ENCODE results near the gene FRS2.

Gene FRS2

GRCh38 chr12:69480698-69481097, 10.5 kb downstream of the FRS2 start:
- ATAC-seq (ENCODE audit: low read depth) (no peak), DNase-seq (ENCODE audit: low spot score) (no peak)
- Histone ChIP-seq H3K36me3 (ENCODE audit: low read depth) (peaks cover 3% of the 10 kb centered on the region), H3K27me3 (ENCODE audit: insufficient read depth, poor library complexity, severe bottlenecking) (no peaks in the 10 kb centered on the region), H3K4me3 (ENCODE audit: severe bottlenecking) (no peak overlapping the region), H3K9me3 (ENCODE audit: severe bottlenecking) (no peaks in the 10 kb centered on the region), H3K27ac (ENCODE audit: poor library complexity, severe bottlenecking) (no peak overlapping the region), H3K4me1 (ENCODE audit: insufficient read depth, poor library complexity, severe bottlenecking) (peaks cover 10% of the 10 kb centered on the region)
- TF ChIP-seq, protein P1, sequence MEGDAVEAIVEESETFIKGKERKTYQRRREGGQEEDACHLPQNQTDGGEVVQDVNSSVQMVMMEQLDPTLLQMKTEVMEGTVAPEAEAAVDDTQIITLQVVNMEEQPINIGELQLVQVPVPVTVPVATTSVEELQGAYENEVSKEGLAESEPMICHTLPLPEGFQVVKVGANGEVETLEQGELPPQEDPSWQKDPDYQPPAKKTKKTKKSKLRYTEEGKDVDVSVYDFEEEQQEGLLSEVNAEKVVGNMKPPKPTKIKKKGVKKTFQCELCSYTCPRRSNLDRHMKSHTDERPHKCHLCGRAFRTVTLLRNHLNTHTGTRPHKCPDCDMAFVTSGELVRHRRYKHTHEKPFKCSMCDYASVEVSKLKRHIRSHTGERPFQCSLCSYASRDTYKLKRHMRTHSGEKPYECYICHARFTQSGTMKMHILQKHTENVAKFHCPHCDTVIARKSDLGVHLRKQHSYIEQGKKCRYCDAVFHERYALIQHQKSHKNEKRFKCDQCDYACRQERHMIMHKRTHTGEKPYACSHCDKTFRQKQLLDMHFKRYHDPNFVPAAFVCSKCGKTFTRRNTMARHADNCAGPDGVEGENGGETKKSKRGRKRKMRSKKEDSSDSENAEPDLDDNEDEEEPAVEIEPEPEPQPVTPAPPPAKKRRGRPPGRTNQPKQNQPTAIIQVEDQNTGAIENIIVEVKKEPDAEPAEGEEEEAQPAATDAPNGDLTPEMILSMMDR (IDR thresholded peaks at IDR 0.05; ENCODE audit: poor library complexity, severe bottlenecking) = no peak

- Histone ChIP-seq H3K36me3 (ENCODE audit: low read depth) (peaks cover 4% of the 10 kb centered on the region), H3K27me3 (ENCODE audit: insufficient read depth, poor library complexity, severe bottlenecking) (no peaks in the 10 kb centered on the region), H3K27ac (ENCODE audit: poor library complexity, severe bottlenecking) (no peak overlapping the region), H3K4me1 (ENCODE audit: insufficient read depth, poor library complexity, severe bottlenecking) (peaks cover 10% of the 10 kb centered on the region), H3K9me3 (ENCODE audit: severe bottlenecking) (no peaks in the 10 kb centered on the region), H3K4me3 (ENCODE audit: severe bottlenecking) (no peak overlapping the region)
- TF ChIP-seq, protein P1 (IDR thresholded peaks at IDR 0.05; ENCODE audit: poor library complexity, severe bottlenecking) = no peak
- DNase-seq (ENCODE audit: low spot score) (no peak), ATAC-seq (ENCODE audit: low read depth) (no peak)
Measured at GRCh38 chr12:69481133-69481532, 10.9 kb downstream of the FRS2 start.

GRCh38 chr12:69483700-69484099, 13.5 kb downstream of the FRS2 start:
- H3K27me3 ChIP-seq (ENCODE audit: insufficient read depth, poor library complexity, severe bottlenecking) = no peaks in the 10 kb centered on the region
- DNase-seq (ENCODE audit: low spot score) (no peak), ATAC-seq (ENCODE audit: low read depth) (no peak)
- peaks cover 14% of the 10 kb centered on the region for H3K9me3 ChIP-seq (ENCODE audit: severe bottlenecking)
- H3K4me3 ChIP-seq (ENCODE audit: severe bottlenecking) = no peak overlapping the region
- no peak overlapping the region for H3K27ac ChIP-seq (ENCODE audit: poor library complexity, severe bottlenecking)
- H3K4me1 ChIP-seq (ENCODE audit: insufficient read depth, poor library complexity, severe bottlenecking) = peaks cover 10% of the 10 kb centered on the region
- TF ChIP-seq, protein P1 (IDR thresholded peaks at IDR 0.05; ENCODE audit: poor library complexity, severe bottlenecking) = no peak
- peaks cover 24% of the 10 kb centered on the region for H3K36me3 ChIP-seq (ENCODE audit: low read depth)

DNA sequence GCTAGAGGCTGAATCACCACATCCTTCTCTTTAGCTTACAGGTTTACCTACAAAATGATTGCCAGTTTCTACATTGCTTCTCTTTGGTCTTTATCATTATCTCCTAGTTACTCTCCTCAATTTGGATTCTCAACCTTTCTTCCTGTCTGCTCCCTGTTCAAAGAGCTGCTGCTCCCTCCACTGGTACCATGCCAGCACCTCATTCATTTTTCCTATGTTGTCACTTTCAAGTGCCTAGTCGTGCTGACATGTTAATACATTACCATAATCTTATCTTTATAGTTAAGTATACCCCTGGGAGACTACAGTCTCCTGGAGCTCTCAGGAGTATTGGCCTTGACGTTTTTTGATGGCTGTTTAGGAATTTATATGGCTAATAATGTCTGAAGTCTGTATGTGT, 14.2 kb downstream of the FRS2 start:
- DNase-seq (ENCODE audit: low spot score) (no peak), ATAC-seq (ENCODE audit: low read depth) (no peak; the same call in 2 of the 3 replicates)
- H3K4me1 ChIP-seq (ENCODE audit: insufficient read depth, poor library complexity, severe bottlenecking) = peaks cover 10% of the 10 kb centered on the region
- no peaks in the 10 kb centered on the region for H3K27me3 ChIP-seq (ENCODE audit: insufficient read depth, poor library complexity, severe bottlenecking)
- H3K27ac ChIP-seq (ENCODE audit: poor library complexity, severe bottlenecking) = no peak overlapping the region
- H3K36me3 ChIP-seq (ENCODE audit: low read depth) = peaks cover 24% of the 10 kb centered on the region
- H3K9me3 ChIP-seq (ENCODE audit: severe bottlenecking) = peaks cover 14% of the 10 kb centered on the region
- TF ChIP-seq, protein P1 (IDR thresholded peaks at IDR 0.05; ENCODE audit: poor library complexity, severe bottlenecking) = no peak
- H3K4me3 ChIP-seq (ENCODE audit: severe bottlenecking) = no peak overlapping the region

DNA sequence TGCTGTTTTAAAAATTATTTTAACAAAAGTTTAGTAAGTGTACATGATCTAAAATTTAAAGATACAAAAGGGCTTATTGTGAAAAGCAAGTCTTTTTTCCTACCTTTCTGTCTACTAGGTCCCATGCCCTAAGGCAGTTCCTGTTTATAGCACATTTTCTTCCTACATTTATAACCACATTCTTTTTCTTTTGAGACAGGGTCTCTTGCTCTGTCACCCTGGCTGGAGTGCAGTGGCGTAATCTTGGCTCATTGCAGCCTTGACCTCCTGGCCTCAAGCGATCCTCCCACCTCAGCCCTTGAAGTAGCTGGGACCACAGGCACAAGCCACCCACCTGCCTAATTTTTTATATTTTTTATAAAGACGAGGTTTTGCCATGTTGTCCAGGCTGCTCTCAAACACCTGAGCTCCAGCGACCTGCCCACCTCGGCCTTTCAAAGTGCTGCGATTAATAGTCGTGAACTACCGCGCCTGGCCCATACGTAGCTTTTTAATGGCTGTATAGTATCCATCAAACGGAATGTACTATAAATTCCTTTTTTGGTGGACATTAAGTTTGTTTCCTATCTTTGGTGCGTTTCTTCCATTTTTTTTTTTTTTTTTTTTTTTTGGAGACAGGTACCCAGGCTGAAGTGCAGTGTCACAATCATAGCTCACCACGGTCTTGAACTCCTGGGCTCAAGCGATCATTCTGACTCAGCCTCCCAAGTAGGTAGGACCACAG, 20.9 kb downstream of the FRS2 start:
- TF ChIP-seq, protein P1 (IDR thresholded peaks at IDR 0.05; ENCODE audit: poor library complexity, severe bottlenecking) = no peak
- Histone ChIP-seq H3K36me3 (ENCODE audit: low read depth) (peaks cover 31% of the 10 kb centered on the region), H3K27me3 (ENCODE audit: insufficient read depth, poor library complexity, severe bottlenecking) (no peaks in the 10 kb centered on the region), H3K4me3 (ENCODE audit: severe bottlenecking) (no peak overlapping the region), H3K4me1 (ENCODE audit: insufficient read depth, poor library complexity, severe bottlenecking) (peaks cover 13% of the 10 kb centered on the region), H3K27ac (ENCODE audit: poor library complexity, severe bottlenecking) (no peak overlapping the region), H3K9me3 (ENCODE audit: severe bottlenecking) (peaks cover 14% of the 10 kb centered on the region)
- DNase-seq (ENCODE audit: low spot score) = no peak
- ATAC-seq (ENCODE audit: low read depth) = no peak
